ENCODE data around the gene HIRA.

- TF ChIP-seq CTCF (IDR thresholded peaks at IDR 0.05), result no peak
- no peak for TF ChIP-seq ZNF396 (CRISPR knock-in tag; IDR thresholded peaks at IDR 0.05; ENCODE audit: borderline replicate concordance)
These were observed 53.2 kb downstream of the HIRA start for GRCh38 chr22:19378344-19378674.
